K562 treated with DMSO at 1 percent for 12 hours (cell line): ENCODE results near the gene SMIM29. TPM values are rescaled to one million over a fixed set of nuclear protein-coding genes. Genes with fewer than 3 reads are reported as not detected.

Experiments
- total RNA-seq: library from RNA; unstranded; fragments of 300-600 nt; gene quantifications from 2 replicates; pipeline ENCODE4 v1.2.3, GENCODE V29; 2022; ENCODE audit not compliant: insufficient read depth

Gene SMIM29
- 137 and 153 TPM in 2 replicates for total RNA-seq

DNA sequence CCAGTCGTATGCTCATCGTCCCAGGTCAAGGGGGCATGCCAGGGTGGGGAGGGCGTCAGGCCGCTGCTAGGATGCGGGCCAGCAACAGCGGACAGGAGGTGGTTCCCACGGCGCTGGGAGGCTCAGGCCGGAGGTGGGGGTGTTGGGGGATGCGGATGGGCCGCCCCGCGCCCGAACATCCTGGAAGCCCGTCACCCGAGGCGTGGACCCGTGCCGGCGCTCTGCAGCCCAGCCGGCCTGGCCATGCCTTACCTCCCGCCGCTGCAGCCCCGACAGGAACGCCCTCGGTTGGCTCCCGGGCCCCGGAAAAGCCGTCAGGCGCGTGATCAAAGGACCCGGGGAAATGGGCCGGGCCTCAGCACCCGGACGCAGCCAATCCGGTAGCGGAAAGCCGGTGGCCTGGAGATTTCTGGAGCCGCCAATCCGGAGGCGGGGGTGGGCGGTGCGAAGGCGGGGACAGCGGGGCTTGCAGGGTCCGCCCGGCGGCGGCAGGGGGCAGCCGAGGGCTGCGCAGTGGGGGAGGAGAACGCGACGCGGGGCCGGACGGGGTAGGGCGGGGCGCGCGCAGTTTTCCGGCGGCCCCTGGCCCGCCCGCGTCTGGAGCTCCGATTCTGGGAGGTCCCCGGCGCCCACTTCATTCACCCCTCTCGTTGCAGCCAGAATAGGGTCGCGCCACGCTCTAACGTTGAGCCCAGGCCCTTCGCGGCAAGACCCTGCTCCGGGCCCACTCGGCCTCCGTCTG is at the start of gene SMIM29:
TSS of gene SMIM29 (minus strand) at position 280 of the 742 bp plus-strand sequence. CDS start 1,215 bp downstream, outside the sequence.

DNA sequence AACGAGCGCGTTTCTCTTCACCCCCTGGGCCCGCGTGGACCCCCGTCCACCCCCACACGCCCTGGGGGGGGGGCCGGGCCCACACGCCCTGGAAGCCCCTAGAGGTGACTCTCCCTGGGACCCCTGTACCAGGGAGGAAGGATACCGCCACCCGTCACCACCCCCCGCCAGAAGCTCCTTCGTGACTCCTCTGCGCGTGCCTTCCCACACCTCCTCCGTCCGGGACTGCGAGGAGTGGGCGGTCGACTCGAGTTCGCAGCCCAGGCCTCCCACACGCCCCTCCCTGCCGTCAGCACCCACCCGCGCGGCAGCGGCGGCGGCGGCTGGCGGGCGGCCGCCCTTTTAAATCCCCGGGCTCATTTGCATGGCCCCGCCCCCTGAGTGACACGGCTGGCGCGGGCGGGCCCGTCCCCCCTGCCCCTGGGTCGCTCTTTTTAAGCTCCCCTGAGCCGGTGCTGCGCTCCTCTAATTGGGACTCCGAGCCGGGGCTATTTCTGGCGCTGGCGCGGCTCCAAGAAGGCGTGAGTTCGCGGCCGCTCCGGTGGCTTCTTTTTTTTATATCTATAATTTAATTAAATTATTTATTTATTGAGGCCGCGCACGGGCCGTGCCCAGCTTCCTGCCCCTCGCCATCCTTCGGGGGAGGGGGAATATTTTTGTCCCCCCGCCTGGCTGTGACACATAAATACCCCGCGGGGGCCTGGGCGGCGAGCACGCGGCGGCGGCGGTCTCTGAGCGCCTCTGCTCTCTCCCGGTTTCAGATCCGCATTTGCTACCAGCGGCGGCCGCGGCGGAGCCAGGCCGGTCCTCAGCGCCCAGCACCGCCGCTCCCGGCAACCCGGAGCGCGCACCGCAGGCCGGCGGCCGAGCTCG is 12.1 kb downstream of the SMIM29 start, which contains the start of gene HMGA1:
TSS of gene HMGA1 (plus strand) at position 431 of the 873 bp plus-strand sequence. CDS start 3,908 bp downstream, outside the sequence.

Other genes with a start within 250 kb of the SMIM29 start
- gene GRM4, start 102.9 kb downstream of the SMIM29 start, total RNA-seq: not detected in 2 replicates
- gene HMGA1, start 12.1 kb downstream of the SMIM29 start, total RNA-seq: 1,241 and 1,620 TPM in 2 replicates
- 5.5 and 18.0 TPM in 2 replicates for gene NUDT3, start 143.7 kb upstream of the SMIM29 start, total RNA-seq
- gene RPS10, start 177.1 kb upstream of the SMIM29 start, total RNA-seq: 5,938 and 9,266 TPM in 2 replicates
- gene PACSIN1, start 217.1 kb upstream of the SMIM29 start, total RNA-seq: 0.66 and 1.5 TPM in 2 replicates